Spinal cord (tissue), 10 donors: ENCODE results near the gene VGF. TPM values are rescaled to one million over a fixed set of nuclear protein-coding genes. Genes with fewer than 3 reads are reported as not detected.
"Not testable (repeated sequence)": the region's sequence is repeated elsewhere in the genome, so short reads cannot be mapped to it uniquely, and the experiment has no call there.

Experiments used
- DNase-seq, 6 donors: peaks; one replicate each; pipeline versions ENCODE4 v3.0.0 to v3.0.0-alpha.2; 2013 to 2015; ENCODE audit warnings: low spot score in 6 of 6, low read depth in 4 of 6
- H3K27ac ChIP-seq: one replicate; pipeline ENCODE4 v1.5.1; 2013; ENCODE audit warnings: low read depth, low read length, control low read depth
- H3K27me3 ChIP-seq: one replicate; pipeline ENCODE4 v1.6.1; 2013; ENCODE audit warnings: low read length; ENCODE audit not compliant: control insufficient read depth, insufficient read depth
- H3K36me3 ChIP-seq: one replicate; pipeline ENCODE4 v1.6.1; 2013; ENCODE audit warnings: low read length; ENCODE audit not compliant: control insufficient read depth, insufficient read depth
- H3K4me1 ChIP-seq: one replicate; pipeline ENCODE4 v1.6.1; 2013; ENCODE audit warnings: low read length; ENCODE audit not compliant: control insufficient read depth, insufficient read depth
- H3K4me3 ChIP-seq: one replicate; pipeline ENCODE4 v1.5.1; 2013; ENCODE audit warnings: low read depth, low read length, control low read depth
- H3K9me3 ChIP-seq: one replicate; pipeline ENCODE4 v1.6.1; 2013; ENCODE audit warnings: low read length; ENCODE audit not compliant: control insufficient read depth, insufficient read depth
- WGBS: methylation state at CpG from one replicate; pipeline ENCODE4 v1.1.5; 2013; ENCODE audit warnings: missing lambda C conversion rate; ENCODE audit not compliant: insufficient coverage; 5-methylcytosine and 5-hydroxymethylcytosine counted together
- polyA plus RNA-seq, 2 donors: library from polyadenylated mRNA; unstranded; fragments of 120-200 nt; gene quantifications; one replicate each; pipeline ENCODE4 v1.2.1, GENCODE V29; 2013; ENCODE audit not compliant: insufficient read length in 2 of 2
- total RNA-seq, 2 donors: library from RNA; depleted of rRNA in 1 of 2; stranded (reverse); fragments of 120-200 nt in 1 of 2; fragments of >200 nt in 1 of 2; gene quantifications; one replicate each; pipeline versions ENCODE4 v1.2.3 to v1.2.4, GENCODE V29; 2013 to 2014
- donor health status: healthy.

Gene VGF
- total and polyA plus RNA-seq, 4 donors = 7.9 to 70.2 (median 39.1) TPM

DNA sequence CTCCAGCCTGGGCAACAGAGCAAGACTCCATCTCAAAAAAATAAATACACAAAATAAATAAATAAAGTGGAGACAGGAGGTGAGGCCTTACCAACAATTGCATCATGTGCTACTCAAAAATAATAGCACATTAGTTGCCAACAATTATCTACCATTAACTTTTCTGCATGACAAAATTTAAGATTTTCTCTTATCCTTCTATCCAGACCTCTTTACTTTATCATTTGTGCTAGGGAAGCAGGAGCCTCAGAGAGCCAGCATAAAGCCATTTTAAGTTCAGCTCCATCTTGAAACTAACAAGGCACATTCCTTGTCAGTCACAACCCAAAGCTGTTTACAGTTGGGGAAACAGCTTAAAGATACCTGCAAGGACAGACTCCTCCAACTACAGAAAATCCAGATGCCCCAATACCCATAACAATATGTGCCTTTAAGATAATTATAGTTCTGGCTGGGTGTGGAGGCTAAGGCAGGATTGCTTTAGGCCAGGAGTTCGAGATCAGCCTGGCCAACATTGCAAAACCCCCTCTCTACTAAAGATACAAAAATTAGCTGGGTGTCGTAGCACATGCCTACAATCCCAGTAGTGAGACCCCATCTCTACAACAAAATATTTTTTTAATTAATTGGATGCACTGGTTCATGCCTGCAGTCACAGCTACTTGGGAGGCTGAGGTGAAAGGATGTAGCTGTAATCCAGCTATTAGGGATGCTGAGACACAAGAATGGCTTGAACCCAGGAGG is 13.3 kb downstream of the VGF start:
- Histone ChIP-seq H3K4me1 (peaks cover 17% of the 10 kb centered on the region), H3K36me3 (peaks cover 4% of the 10 kb centered on the region), H3K27ac (no peak overlapping the region), H3K9me3 (no peaks in the 10 kb centered on the region), H3K4me3 (no peak overlapping the region), H3K27me3 (no peaks in the 10 kb centered on the region)
- WGBS = no CpG with 5 or more reads among the region's 2 CpGs
- DNase-seq = no peak

DNA sequence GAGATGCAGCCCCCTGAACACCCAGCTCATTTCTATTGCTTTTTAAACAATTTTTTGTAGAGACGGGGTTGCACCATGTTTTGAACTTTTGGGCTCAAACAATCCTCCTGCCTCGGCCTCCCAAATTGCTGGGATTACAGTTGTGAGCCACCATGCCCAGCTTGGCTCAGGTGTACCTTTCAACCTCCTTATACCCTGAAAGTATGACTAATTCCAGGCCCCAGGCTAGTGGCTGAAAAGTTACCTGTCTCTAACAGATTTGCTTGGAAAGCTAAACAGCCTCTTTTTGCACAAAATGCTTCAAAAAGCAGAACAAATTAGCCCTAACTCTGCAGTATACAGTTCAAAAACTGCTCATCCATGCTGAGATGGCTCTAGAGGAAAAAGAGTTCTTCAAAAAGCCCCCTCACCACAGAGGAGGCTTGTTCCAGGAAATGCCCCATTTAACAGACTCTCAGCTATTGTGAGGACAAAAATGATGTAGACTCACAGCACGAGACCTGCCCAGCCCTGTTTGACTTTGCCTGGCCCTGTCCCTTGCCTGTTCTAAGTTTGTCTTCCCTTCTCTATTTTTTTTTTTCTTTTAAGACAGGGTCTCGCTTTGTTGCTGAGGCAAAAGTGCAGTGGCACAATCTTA is 24.5 kb downstream of the VGF start:
- H3K36me3 ChIP-seq = no peaks in the 10 kb centered on the region
- H3K27ac ChIP-seq = no peak overlapping the region
- 61% methylated on average over 2 of the region's 4 CpGs for WGBS
- H3K4me3 ChIP-seq = no peak overlapping the region
- no peak for DNase-seq
- peaks cover under 1% of the 10 kb centered on the region for H3K27me3 ChIP-seq
- H3K9me3 ChIP-seq = no peaks in the 10 kb centered on the region
- peaks cover 11% of the 10 kb centered on the region for H3K4me1 ChIP-seq

DNA sequence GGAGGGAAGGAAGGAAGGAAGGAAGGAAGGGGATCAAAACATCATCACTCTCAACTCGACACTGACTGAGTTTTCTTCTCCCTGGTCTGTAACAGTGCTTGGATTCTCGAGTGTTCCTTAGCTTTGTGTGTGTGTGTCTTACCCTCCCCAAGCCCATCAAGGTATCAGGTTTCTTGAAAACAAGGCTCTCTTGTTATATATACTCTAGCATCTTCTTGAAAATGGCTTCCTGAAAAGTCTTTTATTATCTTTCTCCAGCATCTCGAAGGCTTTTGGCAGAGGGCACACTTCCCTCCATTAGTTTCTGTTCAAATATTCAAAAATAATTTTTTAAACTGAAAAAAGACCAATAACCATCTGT is 25.1 kb downstream of the VGF start:
- Histone ChIP-seq H3K36me3 (no peaks in the 10 kb centered on the region), H3K27ac (no peak overlapping the region), H3K4me1 (peaks cover 11% of the 10 kb centered on the region), H3K9me3 (no peaks in the 10 kb centered on the region), H3K4me3 (no peak overlapping the region), H3K27me3 (no peaks in the 10 kb centered on the region)
- no peak for DNase-seq
- 33% methylated on average over 1 of the region's 3 CpGs for WGBS

DNA sequence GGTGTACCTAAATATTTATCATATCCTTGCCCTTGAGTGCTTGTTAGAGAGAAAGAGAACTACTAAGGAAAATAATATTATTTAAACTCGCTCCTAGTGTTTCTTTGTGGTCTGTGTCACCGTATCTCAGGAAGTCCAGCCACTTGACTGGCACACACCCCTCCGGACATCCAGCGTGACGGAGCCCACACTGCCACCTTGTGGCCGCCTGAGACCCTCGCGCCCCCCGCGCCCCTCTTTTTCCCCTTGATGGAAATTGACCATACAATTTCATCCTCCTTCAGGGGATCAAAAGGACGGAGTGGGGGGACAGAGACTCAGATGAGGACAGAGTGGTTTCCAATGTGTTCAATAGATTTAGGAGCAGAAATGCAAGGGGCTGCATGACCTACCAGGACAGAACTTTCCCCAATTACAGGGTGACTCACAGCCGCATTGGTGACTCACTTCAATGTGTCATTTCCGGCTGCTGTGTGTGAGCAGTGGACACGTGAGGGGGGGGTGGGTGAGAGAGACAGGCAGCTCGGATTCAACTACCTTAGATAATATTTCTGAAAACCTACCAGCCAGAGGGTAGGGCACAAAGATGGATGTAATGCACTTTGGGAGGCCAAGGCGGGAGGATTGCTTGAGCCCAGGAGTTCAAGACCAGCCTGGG is 27.0 kb downstream of the VGF start:
- Histone ChIP-seq H3K9me3 (no peaks in the 10 kb centered on the region), H3K36me3 (no peaks in the 10 kb centered on the region), H3K27ac (no peak overlapping the region), H3K4me3 (no peak overlapping the region), H3K27me3 (no peaks in the 10 kb centered on the region), H3K4me1 (peaks cover 13% of the 10 kb centered on the region)
- WGBS = no CpG with 5 or more reads among the region's 16 CpGs
- peak in 2 of 6 donors; percentile 45 to 71 for DNase-seq

DNA sequence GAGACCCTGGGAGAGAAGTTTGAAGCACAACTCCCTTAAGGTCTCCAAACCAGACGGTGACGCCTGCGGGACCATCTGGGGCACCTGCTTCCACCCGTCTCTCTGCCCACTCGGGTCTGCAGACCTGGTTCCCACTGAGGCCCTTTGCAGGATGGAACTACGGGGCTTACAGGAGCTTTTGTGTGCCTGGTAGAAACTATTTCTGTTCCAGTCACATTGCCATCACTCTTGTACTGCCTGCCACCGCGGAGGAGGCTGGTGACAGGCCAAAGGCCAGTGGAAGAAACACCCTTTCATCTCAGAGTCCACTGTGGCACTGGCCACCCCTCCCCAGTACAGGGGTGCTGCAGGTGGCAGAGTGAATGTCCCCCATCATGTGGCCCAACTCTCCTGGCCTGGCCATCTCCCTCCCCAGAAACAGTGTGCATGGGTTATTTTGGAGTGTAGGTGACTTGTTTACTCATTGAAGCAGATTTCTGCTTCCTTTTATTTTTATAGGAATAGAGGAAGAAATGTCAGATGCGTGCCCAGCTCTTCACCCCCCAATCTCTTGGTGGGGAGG is 27.6 kb downstream of the VGF start:
- DNase-seq = no peak

DNA sequence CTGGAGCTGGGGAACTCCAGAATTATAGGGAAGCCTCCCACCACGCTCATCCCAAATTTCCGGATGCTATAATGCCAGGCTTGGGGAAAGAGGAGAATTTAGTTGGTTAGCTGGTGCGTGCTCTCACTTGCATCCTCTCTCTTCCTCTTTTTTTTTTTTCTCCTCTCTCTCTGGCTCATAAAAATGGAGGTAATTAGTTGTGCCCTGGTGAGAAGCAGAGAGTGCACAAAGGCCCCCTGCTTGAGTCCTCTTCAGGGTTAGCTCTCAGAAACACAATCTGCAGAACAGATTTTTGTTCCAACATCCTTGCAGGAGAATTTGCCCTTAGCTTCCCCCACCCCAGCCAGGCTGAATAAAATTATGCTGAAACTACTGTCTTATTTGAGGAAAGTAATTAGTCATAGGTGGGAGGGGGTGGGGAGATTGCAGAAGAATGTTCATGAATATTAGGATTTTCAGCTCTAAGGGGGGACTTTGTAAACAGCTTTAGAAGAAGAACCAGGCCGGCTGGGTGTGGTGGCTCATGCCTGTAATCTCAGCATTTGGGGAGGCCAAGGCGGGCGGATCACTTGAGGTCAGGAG is 30.9 kb downstream of the VGF start:
- Histone ChIP-seq H3K36me3 (no peaks in the 10 kb centered on the region), H3K27me3 (peaks cover 2% of the 10 kb centered on the region), H3K4me3 (no peak overlapping the region), H3K4me1 (peaks cover 13% of the 10 kb centered on the region), H3K9me3 (no peaks in the 10 kb centered on the region), H3K27ac (no peak overlapping the region)
- peak in 1 of 6 donors; percentile 80 for DNase-seq
- WGBS = no CpG with 5 or more reads among the region's 6 CpGs

More for the DNA sequence above, 27.6 kb downstream of the VGF start:
- Histone ChIP-seq H3K27ac (no peak overlapping the region), H3K4me1 (peaks cover 13% of the 10 kb centered on the region), H3K9me3 (no peaks in the 10 kb centered on the region), H3K27me3 (no peaks in the 10 kb centered on the region), H3K36me3 (no peaks in the 10 kb centered on the region), H3K4me3 (no peak overlapping the region)
- WGBS = 68% methylated on average over 7 of the region's 9 CpGs

DNA sequence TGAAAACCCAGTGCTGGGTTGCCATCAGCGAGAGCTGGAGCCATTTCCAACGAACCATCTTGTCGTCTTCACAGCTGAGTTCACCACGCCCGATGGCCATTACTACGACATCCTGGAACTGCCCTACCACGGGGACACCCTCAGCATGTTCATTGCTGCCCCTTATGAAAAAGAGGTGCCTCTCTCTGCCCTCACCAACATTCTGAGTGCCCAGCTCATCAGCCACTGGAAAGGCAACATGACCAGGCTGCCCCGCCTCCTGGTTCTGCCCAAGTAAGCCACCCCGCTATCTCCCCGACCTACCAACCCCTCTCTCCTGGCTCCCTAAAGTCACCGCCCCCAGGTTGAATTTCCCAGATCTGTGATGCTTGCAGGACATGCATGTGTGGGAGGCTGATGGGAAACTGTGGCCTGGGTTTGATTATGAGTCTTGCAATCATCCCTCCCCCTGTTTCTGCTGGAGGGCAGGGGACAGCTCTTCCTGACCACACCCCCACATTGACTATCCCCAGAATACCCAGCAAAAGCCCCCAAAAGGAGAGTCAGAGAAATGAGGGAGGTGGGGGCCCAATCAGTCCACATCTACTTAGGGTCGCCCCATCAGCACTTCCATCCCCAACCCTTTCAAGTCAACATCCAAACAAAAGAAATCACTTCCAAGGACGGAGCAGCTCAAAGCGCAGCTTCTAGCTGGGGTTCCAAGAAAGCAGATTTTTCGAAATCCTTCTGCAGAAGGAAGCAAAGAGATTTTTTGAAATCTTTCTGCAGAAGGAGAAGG is 31.6 kb downstream of the VGF start:
- peaks cover 2% of the 10 kb centered on the region for H3K27me3 ChIP-seq
- H3K4me3 ChIP-seq = no peak overlapping the region
- H3K27ac ChIP-seq = no peak overlapping the region
- WGBS = 69% methylated on average over 8 of the region's 15 CpGs
- no peak for DNase-seq
- no peaks in the 10 kb centered on the region for H3K9me3 ChIP-seq
- peaks cover 13% of the 10 kb centered on the region for H3K4me1 ChIP-seq
- no peaks in the 10 kb centered on the region for H3K36me3 ChIP-seq

DNA sequence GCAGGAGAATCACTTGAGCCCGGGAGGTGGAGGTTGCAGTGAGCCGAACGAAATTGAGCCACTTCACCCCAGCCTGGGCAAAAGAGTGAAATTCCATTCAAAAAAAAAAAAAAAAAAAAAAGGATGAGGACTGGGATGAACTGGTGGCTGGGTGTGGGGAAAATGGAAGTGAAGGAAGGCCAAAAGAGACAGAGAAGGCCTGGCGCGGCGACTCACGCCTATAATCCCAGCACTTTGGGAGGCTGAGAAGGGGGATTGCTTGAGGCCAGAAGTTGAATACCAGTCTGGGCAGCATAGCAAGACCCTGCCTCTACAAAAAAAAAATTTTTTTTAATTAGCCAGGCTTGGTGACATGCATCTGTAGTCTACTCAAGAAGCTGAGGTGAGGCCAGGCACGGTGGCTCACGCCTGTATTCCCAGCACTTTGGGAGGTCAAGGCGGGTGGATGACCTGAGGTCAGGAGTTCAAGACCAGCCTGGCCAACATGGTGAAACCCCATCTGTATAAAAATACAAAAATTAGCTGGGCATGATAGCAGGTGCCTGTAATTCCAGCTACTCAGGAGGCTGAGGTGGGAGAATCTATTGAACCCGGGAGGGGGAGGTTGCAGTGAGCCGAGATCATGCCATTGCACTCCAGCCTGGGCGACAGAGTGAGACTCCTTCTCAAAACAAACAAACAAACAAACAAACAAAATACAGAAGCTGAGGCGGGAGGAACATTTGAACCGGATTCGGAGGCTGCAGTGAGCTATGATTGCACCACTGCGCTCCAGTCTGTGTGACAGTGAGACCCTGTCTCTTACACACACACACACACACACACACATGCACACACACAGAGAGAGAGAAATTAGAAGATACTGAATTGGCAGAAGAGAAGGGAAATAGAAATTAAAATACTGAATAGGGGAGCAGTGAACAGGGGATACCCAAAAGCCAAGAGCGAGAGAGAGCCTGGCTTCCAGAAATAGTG is 32.5 kb downstream of the VGF start:
- H3K4me1 ChIP-seq, H3K4me3 ChIP-seq, H3K27me3 ChIP-seq, H3K27ac ChIP-seq, DNase-seq, H3K36me3 ChIP-seq, H3K9me3 ChIP-seq: not testable (repeated sequence)
- WGBS = 94% methylated on average over 10 of the region's 18 CpGs
